Thymus (tissue), 11 donors: ENCODE measurements around the gene MPLKIP. TPM values are rescaled to one million over a fixed set of nuclear protein-coding genes. Genes with fewer than 3 reads are reported as not detected.

Experiments used
- DNase-seq, 9 donors: peaks; one replicate each; pipeline ENCODE4 v3.0.0-alpha.2; 2013; ENCODE audit warnings: low spot score in 9 of 9, low read depth in 6 of 9, missing footprints in 1 of 9
- H3K27ac ChIP-seq, 2 donors: one replicate each; pipeline ENCODE4 v1.5.1; 2013; ENCODE audit warnings: control low read depth in 1 of 2, low read depth in 1 of 2, low read length in 1 of 2, mild to moderate bottlenecking in 1 of 2, moderate library complexity in 1 of 2
- H3K27me3 ChIP-seq, 2 donors: one replicate each; pipeline ENCODE4 v1.5.1; 2013; ENCODE audit warnings: low read length in 1 of 2; ENCODE audit not compliant: control insufficient read depth in 2 of 2, insufficient read depth in 1 of 2
- H3K36me3 ChIP-seq, 2 donors: one replicate each; pipeline ENCODE4 v1.5.1; 2013; ENCODE audit warnings: low read length in 1 of 2, mild to moderate bottlenecking in 1 of 2, moderate library complexity in 1 of 2; ENCODE audit not compliant: control insufficient read depth in 2 of 2, insufficient read depth in 2 of 2
- H3K4me1 ChIP-seq, 2 donors: one replicate each; pipeline ENCODE4 v1.5.1; 2013; ENCODE audit warnings: low read length in 2 of 2; ENCODE audit not compliant: control insufficient read depth in 2 of 2, insufficient read depth in 2 of 2
- H3K4me3 ChIP-seq, 2 donors: one replicate each; pipeline ENCODE4 v1.5.1; 2013; ENCODE audit warnings: low read length in 2 of 2, control low read depth in 1 of 2, mild to moderate bottlenecking in 1 of 2
- H3K9me3 ChIP-seq, 2 donors: one replicate each; pipeline ENCODE4 v1.5.1; 2013; ENCODE audit warnings: low read length in 1 of 2, mild to moderate bottlenecking in 1 of 2; ENCODE audit not compliant: control insufficient read depth in 2 of 2, insufficient read depth in 1 of 2
- WGBS: extraction: QIAGEN DNeasy Blood & Tissue Kit; methylation state at CpG from one replicate; pipeline ENCODE4 v1.1.7; 2013; 5-methylcytosine and 5-hydroxymethylcytosine counted together
- polyA plus RNA-seq: library from polyadenylated mRNA; stranded (reverse); fragments of 200-250 nt; gene quantifications from one replicate; pipeline ENCODE4 v1.2.3, GENCODE V29; 2013
- total RNA-seq: library from RNA; stranded (reverse); fragments of 120-200 nt; gene quantifications from one replicate; pipeline ENCODE4 v1.2.4, GENCODE V29; 2013
- donor health status: healthy.

Gene MPLKIP
- total and polyA plus RNA-seq, 2 donors, result 33.6 to 66.4 TPM

DNA sequence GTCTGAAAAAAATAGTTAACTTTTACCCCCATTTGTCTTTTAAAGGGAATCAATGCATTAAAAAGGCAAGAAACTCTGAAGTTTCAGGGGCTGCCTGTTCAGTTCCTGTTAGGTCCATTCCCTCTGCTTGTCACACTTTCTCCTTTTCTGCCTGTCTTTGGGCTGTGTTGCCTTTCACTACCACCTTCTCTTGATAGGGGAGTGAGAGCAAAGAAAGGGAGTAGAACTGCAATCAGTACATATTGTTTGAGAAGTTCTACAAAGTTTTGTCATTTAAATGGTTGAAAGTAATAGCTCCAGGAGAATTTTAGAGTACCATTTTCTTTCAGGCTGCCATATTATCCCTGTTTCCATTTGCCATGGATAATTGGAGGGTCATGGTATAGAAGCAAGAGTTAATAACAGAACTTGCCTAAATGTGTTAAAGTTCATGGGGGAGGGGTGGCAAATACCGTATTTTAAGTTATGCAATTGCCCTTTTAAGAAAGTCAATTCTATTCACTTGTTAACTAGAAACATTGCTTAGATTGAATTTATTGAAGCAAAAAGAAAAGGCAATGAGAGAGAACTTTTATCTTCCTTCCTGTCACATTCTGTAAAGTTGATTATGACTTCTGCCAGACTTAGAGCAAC, 38.6 kb downstream of the MPLKIP start:
- Histone ChIP-seq H3K27ac (no peak overlapping the region), H3K4me1 (no peaks in the 10 kb centered on the region), H3K27me3 (no peaks in the 10 kb centered on the region), H3K4me3 (no peak overlapping the region), H3K36me3 (peaks cover 26 to 44% of the 10 kb centered on the region in 2 donors), H3K9me3 (no peaks in the 10 kb centered on the region)
- no peak for DNase-seq
- WGBS, result 96% methylated on average over 1 of the region's 1 CpG

DNA sequence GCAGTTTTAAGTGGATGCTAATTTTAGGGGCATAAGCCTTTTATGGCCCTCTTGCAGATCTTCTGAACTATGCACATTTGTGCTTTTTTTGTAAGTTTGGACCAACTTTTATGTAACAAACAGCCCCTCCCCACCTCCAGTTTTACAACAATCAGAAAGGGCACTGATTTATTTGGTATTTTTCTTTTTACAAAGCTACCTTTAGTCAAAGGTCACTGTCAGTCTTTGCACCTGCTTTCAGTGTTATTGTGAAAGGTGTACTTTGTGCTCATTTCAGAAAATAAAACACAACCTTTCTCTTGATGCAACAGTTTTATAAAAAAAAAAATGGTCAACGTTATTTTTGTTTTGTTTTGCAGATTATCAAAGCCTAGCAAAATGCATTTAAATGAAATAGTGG, 39.2 kb downstream of the MPLKIP start:
- 92% methylated on average over 1 of the region's 1 CpG for WGBS
- Histone ChIP-seq H3K4me3 (no peak overlapping the region), H3K27me3 (no peaks in the 10 kb centered on the region), H3K4me1 (no peaks in the 10 kb centered on the region), H3K9me3 (no peaks in the 10 kb centered on the region), H3K27ac (no peak overlapping the region), H3K36me3 (peaks cover 26 to 49% of the 10 kb centered on the region in 2 donors)
- no peak for DNase-seq

- Histone ChIP-seq H3K4me1 (no peaks in the 10 kb centered on the region), H3K4me3 (no peak overlapping the region), H3K9me3 (no peaks in the 10 kb centered on the region), H3K27ac (no peak overlapping the region), H3K36me3 (peaks cover 30 to 64% of the 10 kb centered on the region in 2 donors), H3K27me3 (no peaks in the 10 kb centered on the region)
- no peak for DNase-seq
- whole genome bisulfite sequencing, result 98% methylated on average over 8 of the region's 8 CpGs
Measured at GRCh38 chr7:40093631-40094350, 40.6 kb downstream of the MPLKIP start.

DNA sequence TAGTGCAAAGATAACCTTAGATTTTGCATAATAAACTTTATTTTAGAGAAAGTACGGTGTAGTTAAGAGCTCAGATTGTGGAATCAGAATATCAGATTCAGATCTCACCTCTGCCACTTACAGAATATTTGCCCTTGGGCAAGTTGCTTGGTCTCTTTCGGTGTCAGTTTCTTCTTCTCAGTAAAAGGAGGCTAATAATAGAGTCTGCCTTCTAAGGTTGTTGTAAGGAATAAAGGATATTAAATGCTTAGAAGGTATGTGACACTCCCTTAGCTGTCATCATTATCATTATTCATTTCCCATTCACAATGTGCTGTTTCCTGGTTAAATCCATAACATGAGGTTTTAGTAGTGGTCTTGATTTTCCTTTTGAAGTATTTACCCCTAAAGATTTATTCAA, 42.2 kb downstream of the MPLKIP start:
- H3K36me3 ChIP-seq, result peaks cover 38 to 74% of the 10 kb centered on the region in 2 donors
- WGBS, result 97% methylated on average over 2 of the region's 2 CpGs

DNA sequence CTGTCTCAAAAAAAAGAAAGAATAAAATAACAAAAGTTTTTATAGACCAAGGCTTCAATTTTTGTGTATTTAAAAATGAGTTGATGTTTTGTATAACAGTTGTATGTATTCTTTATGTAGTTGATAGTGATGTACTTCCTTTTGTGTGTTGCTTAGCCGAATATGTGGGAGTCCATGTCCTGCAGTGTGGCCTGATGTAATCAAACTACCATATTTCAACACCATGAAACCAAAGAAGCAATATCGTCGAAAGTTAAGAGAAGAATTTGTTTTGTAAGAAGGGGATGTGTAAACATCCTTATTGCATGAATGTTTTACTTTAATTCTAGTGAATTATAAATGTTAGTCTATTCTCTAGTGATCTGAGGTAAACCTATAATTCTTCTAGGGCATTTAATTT, 56.6 kb downstream of the MPLKIP start:
- H3K4me3 ChIP-seq, result no peak overlapping the region
- H3K36me3 ChIP-seq, result peaks cover 0 to 6% of the 10 kb centered on the region in 2 donors
- no peak overlapping the region for H3K27ac ChIP-seq
- H3K27me3 ChIP-seq, result no peaks in the 10 kb centered on the region
- DNase-seq, result no peak
- H3K4me1 ChIP-seq, result no peaks in the 10 kb centered on the region
- 98% methylated on average over 3 of the region's 3 CpGs for WGBS
- no peaks in the 10 kb centered on the region for H3K9me3 ChIP-seq

More for the DNA sequence above, 42.2 kb downstream of the MPLKIP start:
- no peaks in the 10 kb centered on the region for H3K27me3 ChIP-seq
- no peaks in the 10 kb centered on the region for H3K4me1 ChIP-seq
- no peak overlapping the region for H3K4me3 ChIP-seq
- no peaks in the 10 kb centered on the region for H3K9me3 ChIP-seq
- H3K27ac ChIP-seq, result no peak overlapping the region
- no peak for DNase-seq

Other genes starting within 250 kb of the MPLKIP start
- 48.3 TPM for gene CDK13, start 184.4 kb downstream of the MPLKIP start, total RNA-seq
- 40.4 TPM for gene CDK13, start 184.4 kb downstream of the MPLKIP start, polyA plus RNA-seq
- 1.6 TPM for gene SUGCT, start 383 bp upstream of the MPLKIP start, total RNA-seq
- 5.5 TPM for gene SUGCT, start 383 bp upstream of the MPLKIP start, polyA plus RNA-seq